Measurements from ENCODE around the gene KCNQ1.

Gene KCNQ1

GRCh38 chr11:2750101-2750681 lies 305.4 kb downstream of the KCNQ1 start:
- no peak for DNase-seq (ENCODE audit: low read depth)
- in situ Hi-C loops (cut with HindIII; ENCODE audit: low sequenced_read_pairs), result no loop called here
- H3K4me3 ChIP-seq (ENCODE audit: low read depth, low read length), result no peak overlapping the region
- TF ChIP-seq, protein P1, sequence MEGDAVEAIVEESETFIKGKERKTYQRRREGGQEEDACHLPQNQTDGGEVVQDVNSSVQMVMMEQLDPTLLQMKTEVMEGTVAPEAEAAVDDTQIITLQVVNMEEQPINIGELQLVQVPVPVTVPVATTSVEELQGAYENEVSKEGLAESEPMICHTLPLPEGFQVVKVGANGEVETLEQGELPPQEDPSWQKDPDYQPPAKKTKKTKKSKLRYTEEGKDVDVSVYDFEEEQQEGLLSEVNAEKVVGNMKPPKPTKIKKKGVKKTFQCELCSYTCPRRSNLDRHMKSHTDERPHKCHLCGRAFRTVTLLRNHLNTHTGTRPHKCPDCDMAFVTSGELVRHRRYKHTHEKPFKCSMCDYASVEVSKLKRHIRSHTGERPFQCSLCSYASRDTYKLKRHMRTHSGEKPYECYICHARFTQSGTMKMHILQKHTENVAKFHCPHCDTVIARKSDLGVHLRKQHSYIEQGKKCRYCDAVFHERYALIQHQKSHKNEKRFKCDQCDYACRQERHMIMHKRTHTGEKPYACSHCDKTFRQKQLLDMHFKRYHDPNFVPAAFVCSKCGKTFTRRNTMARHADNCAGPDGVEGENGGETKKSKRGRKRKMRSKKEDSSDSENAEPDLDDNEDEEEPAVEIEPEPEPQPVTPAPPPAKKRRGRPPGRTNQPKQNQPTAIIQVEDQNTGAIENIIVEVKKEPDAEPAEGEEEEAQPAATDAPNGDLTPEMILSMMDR (IDR thresholded peaks at IDR 0.05; ENCODE audit: low read depth, low read length, missing control alignments), result no peak

DNA sequence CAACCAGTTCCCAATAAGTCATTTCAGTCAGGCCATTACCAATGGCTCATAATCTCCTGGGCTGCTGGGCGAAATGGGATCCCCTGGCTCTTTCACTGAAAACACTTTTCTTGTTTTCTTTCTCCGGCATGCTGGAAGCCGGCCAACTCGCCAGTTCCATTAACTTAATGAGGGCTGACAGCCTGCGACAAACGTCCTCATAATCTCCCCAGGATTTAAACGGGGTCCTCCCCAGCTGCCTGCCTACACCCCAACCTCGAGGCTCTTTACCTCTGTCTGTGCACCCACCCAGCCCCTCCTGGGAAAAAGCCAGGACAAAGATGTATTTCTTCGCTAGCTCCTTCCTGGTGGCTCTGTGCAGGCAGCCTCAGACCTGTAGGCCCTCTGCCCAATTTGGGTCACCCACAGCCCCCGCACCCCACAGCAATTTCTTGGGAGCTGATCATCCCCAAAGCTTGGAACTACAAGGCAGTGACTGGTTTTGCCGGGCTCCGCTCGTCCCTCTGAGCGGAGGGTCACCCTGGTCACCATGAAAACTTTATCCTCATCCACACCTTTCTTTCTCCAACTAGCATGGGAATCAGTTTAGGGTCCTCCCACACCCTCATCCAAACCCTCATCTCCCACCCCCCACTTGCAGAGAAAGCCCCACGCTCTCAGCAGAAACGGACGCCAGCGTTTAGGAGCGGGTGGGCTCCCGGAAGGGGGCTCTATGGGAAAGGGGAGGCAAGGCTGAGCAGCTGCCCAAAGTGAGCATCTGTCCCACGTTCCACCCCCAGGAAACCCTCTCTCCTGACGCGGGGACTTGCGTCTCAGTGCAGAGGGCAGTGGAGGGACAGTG lies 306.1 kb downstream of the KCNQ1 start:
- no peak for DNase-seq (ENCODE audit: low read depth)
- no peak overlapping the region for H3K4me3 ChIP-seq (ENCODE audit: low read depth, low read length)
- in situ Hi-C loops (cut with HindIII; ENCODE audit: low sequenced_read_pairs), result no loop called here
- TF ChIP-seq, protein P1 (IDR thresholded peaks at IDR 0.05; ENCODE audit: low read depth, low read length, missing control alignments), result no peak

GRCh38 chr11:2751523-2752203 lies 306.9 kb downstream of the KCNQ1 start:
- no peak overlapping the region for H3K4me3 ChIP-seq (ENCODE audit: low read depth, low read length)
- TF ChIP-seq, protein P1 (IDR thresholded peaks at IDR 0.05; ENCODE audit: low read depth, low read length, missing control alignments), result no peak
- in situ Hi-C loops (cut with HindIII; ENCODE audit: low sequenced_read_pairs), result no loop called here
- DNase-seq (ENCODE audit: low read depth), result no peak

DNA sequence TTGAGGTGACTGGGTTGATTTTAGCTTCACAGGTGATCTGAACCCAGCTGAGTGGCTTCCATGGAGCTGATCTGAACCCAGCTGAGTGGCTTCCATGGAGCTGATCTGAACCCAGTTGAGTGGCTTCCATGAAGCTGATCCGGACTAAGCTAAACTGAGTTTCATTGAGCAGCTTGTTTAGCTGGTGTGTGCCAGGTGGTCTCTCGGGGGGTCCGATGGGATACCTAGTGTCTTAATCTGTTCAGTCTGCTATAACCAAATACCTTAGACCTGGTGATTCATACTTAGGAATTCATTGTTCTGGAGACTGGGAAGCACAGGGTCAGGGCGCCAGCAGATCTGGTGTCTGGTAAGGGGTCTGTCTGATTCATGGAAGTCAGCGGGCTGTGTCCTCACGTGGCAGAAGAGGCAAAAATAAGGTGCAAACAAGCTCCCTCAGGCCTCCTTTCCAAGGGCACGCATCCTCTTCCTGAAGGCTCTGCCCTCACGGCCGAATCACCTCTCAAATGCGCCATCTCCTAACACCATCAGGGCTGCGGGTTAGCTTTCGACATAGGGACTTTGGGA lies 307.5 kb downstream of the KCNQ1 start:
- in situ Hi-C loops (cut with HindIII; ENCODE audit: low sequenced_read_pairs), result no loop called here
- DNase-seq (ENCODE audit: low read depth), result peak; percentile 41
- TF ChIP-seq, protein P1 (IDR thresholded peaks at IDR 0.05; ENCODE audit: low read depth, low read length, missing control alignments), result no peak
- no peak overlapping the region for H3K4me3 ChIP-seq (ENCODE audit: low read depth, low read length)

GRCh38 chr11:2752923-2753322 lies 308.1 kb downstream of the KCNQ1 start:
- H3K4me3 ChIP-seq (ENCODE audit: low read depth, low read length), result no peak overlapping the region
- in situ Hi-C loops (cut with HindIII; ENCODE audit: low sequenced_read_pairs), result no loop called here
- peak; percentile 12 for DNase-seq (ENCODE audit: low read depth)
- TF ChIP-seq, protein P1 (IDR thresholded peaks at IDR 0.05; ENCODE audit: low read depth, low read length, missing control alignments), result no peak

DNA sequence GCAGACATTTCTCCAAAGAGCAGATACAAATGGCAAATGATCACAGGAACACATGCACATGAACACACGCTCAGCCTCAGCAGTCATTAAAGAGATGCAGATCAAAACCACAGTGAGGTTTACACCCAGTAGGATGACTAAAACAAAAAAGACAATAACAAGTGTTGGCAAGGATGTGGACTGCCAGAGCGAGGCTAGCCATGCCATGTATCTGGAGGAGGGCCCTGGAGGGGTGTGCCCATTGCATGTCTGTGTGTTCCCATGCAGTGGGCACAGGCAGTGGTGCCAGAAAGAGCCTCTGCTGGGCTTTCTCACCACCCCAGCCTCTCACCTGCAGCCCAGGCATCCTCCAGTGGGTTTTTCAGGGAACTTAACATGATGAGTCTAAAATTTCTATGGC lies 309.2 kb downstream of the KCNQ1 start:
- no peak for DNase-seq (ENCODE audit: low read depth)
- in situ Hi-C loops (cut with HindIII; ENCODE audit: low sequenced_read_pairs), result no loop called here
- H3K4me3 ChIP-seq (ENCODE audit: low read depth, low read length), result no peak overlapping the region

More for the DNA sequence above, 309.2 kb downstream of the KCNQ1 start:
- TF ChIP-seq, protein P1 (IDR thresholded peaks at IDR 0.05; ENCODE audit: low read depth, low read length, missing control alignments), result no peak

Data from astrocyte of the cerebellum (primary cell).